Measurements from ENCODE around the gene PPP4R2. TPM values are rescaled to one million over a fixed set of nuclear protein-coding genes. Genes with fewer than 3 reads are reported as not detected.

PPP4R2 gene
- total and polyA plus RNA-seq, 2 of the 8 experiments (the other 6 are each of a cell fraction or from before 2014, with no cell fraction given): 11.5 to 89.9 TPM

GRCh38 chr3:73107215-73107614, 110.6 kb downstream of the PPP4R2 start:
- CTCF ChIA-PET (ENCODE audit: partially characterized antibody): interaction anchor here (1.0 kb wide), 1 partner anchor 325 kb away, joined by 3 read pairs; no protein-coding TSS in a partner anchor
- H3K4me3 ChIP-seq (ENCODE audit: extremely low read depth in 1 of 4, insufficient read depth in 2 of 4, low read depth in 3 of 4, low read length in 4 of 4): no peak overlapping the region
- no peak overlapping the region for H2BK5ac ChIP-seq (ENCODE audit: low read depth, low read length)
- no peaks in the 10 kb centered on the region for H3K9me3 ChIP-seq (ENCODE audit: insufficient read depth in 2 of 2, low read depth in 1 of 2, low read length in 1 of 2)
- no peak overlapping the region for H4K91ac ChIP-seq (replicated peaks; ENCODE audit: insufficient read length, low read length)
- H3K27ac ChIP-seq (ENCODE audit: low read depth, low read length): no peak overlapping the region
- no peak overlapping the region for H3K18ac ChIP-seq (ENCODE audit: extremely low read depth, low read length)
- H4K5ac ChIP-seq (ENCODE audit: insufficient read length, low read depth, low read length): no peak overlapping the region
- H3K36me3 ChIP-seq (ENCODE audit: control insufficient read depth in 2 of 4, insufficient read depth in 4 of 4, low read length in 3 of 4): no peaks in the 10 kb centered on the region
- no peaks in the 10 kb centered on the region; a peak in 1 of 7 replicates for H3K4me1 ChIP-seq (replicated peaks in 1 of 4; ENCODE audit: control insufficient read depth in 3 of 4, insufficient read depth in 4 of 4, low read length in 3 of 4)
- H3K23ac ChIP-seq (ENCODE audit: insufficient read length): no peak overlapping the region
- H2BK15ac ChIP-seq (ENCODE audit: low read length): no peak overlapping the region
- no peak overlapping the region for H3K56ac ChIP-seq (replicated peaks; ENCODE audit: insufficient read length, low read depth, low read length)
- no peak overlapping the region for H2AFZ ChIP-seq (ENCODE audit: low read length)
- DNase-seq (ENCODE audit: low read depth in 1 of 2, low spot score in 2 of 2): no peak
- no peak for FAIRE-seq
- no peaks in the 10 kb centered on the region for H3K23me2 ChIP-seq (ENCODE audit: low read depth, low read length)
- H2BK12ac ChIP-seq (ENCODE audit: low read depth, low read length): no peak overlapping the region
- H3K4me2 ChIP-seq (ENCODE audit: insufficient read depth in 1 of 2, low read depth in 2 of 2, low read length in 2 of 2): no peak overlapping the region
- no peak overlapping the region for H3K9ac ChIP-seq (replicated peaks in 1 of 4; ENCODE audit: extremely low read depth in 1 of 4, low read depth in 3 of 4, low read length in 3 of 4)
- H3K79me2 ChIP-seq (ENCODE audit: control insufficient read depth in 1 of 2, insufficient read depth in 2 of 2, low read length in 2 of 2): no peaks in the 10 kb centered on the region
- WGBS, 2 experiments (ENCODE audit: extremely low coverage in 1 of 2, insufficient coverage in 1 of 2, insufficient read length in 1 of 2, insufficient replicate concordance in 2 of 2, low coverage in 1 of 2, low lambda C conversion rate in 2 of 2, missing lambda C conversion rate in 1 of 2): 80% methylated on average over 3 of the region's 3 CpGs; no CpG with 5 or more reads in 1 of the 2 experiments
- no peak overlapping the region for H3K14ac ChIP-seq (ENCODE audit: insufficient read length)
- POLR2A ChIA-PET (ENCODE audit: partially characterized antibody): interaction anchor here (0.7 kb wide), 1 partner anchor 13 kb away, joined by 3 read pairs; no protein-coding TSS in a partner anchor
- no peak overlapping the region for H2BK120ac ChIP-seq (replicated peaks; ENCODE audit: low read depth, low read length)
- no peaks in the 10 kb centered on the region; the same call in 1 of the 2 replicates for H3K79me1 ChIP-seq (ENCODE audit: low read depth, low read length)
- H2BK20ac ChIP-seq (ENCODE audit: low read length): no peak overlapping the region
- H4K8ac ChIP-seq (ENCODE audit: extremely low read depth, insufficient read depth, low read length): no peak overlapping the region
- H2AK5ac ChIP-seq (ENCODE audit: low read depth, low read length): no peak overlapping the region
- H3K4ac ChIP-seq (replicated peaks; ENCODE audit: insufficient read length, low read depth, low read length): no peak overlapping the region
- TF ChIP-seq SAP30 (IDR thresholded peaks at IDR 0.05; ENCODE audit: insufficient read depth, insufficient replicate concordance, low read length): no peak
- no peak for TF ChIP-seq POU5F1 (IDR thresholded peaks at IDR 0.05; ENCODE audit: low read depth, low read length)
- TF ChIP-seq ZNF274 (IDR thresholded peaks at IDR 0.05; ENCODE audit: borderline replicate concordance, extremely low read depth, low read length): no peak
- no peaks in the 10 kb centered on the region for H4K20me1 ChIP-seq (replicated peaks in 1 of 2; ENCODE audit: control insufficient read depth in 1 of 2, insufficient read depth in 2 of 2, low read length in 2 of 2)
- no peaks in the 10 kb centered on the region; a peak in 1 of 7 replicates for H3K27me3 ChIP-seq (replicated peaks in 1 of 4; ENCODE audit: control insufficient read depth in 3 of 4, extremely low read depth in 1 of 4, insufficient read depth in 3 of 4, low read length in 3 of 4)

All from H1 (cell line).